SK-N-MC (cell line): ENCODE measurements around the gene MTR.

Source experiments
- EZH2 ChIP-seq: fragments of 200-600 bp; sonication (generic); IDR thresholded peaks from one replicate; pipeline ENCODE4 v1.6.1; 2017; ENCODE audit warnings: antibody characterized with exemption
- POLR2AphosphoS5 ChIP-seq: IDR thresholded peaks from 2 replicates; pipeline ENCODE4 v1.6.1; 2012; ENCODE audit warnings: mild to moderate bottlenecking, low read depth, low read length, borderline replicate concordance

GRCh38 chr1:236765831-236766230 is 29.3 kb upstream of the MTR start:
- TF ChIP-seq EZH2: no peak
- no peak for TF ChIP-seq POLR2AphosphoS5
